HG03571 (cell line): ENCODE measurements around the gene PIPOX.

Experiments used
- ATAC-seq: cut with Tn5 transposase; IDR thresholded peaks from one replicate; pipeline ENCODE4 v1.9.1; 2021; ENCODE audit not compliant: unreplicated experiment

The PIPOX gene

DNA sequence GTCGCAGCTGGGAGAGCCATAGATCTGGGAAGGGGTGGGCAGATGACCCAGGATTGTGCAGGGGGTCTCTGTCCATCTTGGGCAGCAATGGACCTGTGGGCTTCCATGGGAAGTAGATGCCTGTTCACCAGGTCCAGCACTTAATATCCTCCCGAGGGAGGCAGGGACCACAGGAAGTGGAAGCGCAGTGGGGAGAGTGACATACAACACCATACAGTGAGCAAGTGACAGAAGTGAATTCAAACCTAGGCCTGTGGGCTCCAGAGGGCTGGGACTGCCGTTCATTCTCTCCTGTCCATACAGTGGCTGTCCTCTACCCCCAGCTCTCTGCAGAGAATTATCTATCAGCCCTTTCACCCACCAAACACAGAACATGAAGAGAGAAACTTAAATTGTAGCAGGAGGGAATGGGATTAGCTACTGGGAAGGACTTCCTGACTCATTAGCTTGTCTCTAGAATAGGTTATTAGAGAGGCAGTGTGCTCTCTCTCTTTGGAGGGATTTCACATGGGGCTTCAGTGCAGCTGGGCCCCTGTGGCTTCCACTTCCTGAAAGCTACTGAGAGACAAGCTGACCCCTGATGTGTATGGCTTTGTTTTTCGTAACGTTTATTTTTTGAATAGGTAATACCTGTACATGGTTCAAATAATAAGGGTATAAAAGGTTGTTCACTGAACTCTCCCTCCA lies 24.0 kb upstream of the PIPOX start:
- ATAC-seq = no peak

DNA sequence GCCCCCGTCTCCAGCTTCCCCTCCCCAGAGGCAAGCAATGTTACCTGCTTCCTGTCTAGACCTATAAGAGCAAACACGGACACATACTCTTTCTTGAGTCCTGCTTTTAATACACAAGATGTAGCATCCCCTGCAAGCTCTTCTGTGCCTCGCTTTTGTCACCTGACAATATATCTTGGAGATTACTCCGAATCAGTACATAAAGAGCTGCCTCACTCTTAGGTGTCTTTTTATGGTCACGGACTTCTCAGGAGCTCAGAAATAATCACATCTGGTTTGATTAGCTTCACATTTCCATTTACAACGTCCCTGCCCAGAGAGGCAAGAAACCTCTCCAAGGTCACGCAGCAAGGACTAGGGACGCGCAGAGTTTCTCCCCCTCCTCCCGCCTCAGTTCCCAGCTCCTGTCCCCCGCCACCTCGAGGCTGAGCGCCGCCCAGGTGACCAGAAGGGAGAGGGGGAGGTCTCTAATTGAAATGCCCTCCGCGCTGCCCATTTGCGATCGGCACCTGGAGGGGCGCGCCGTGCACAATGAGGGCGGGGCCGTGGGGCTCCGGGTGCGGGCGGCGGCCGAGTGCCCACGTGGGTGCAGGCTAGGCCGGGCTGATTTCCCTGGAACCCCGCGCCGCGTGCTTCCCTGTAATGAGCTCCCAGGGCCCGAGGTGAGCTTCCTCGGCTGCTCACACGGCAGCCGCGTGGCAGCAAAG lies 23.3 kb upstream of the PIPOX start:
- ATAC-seq = no peak

DNA sequence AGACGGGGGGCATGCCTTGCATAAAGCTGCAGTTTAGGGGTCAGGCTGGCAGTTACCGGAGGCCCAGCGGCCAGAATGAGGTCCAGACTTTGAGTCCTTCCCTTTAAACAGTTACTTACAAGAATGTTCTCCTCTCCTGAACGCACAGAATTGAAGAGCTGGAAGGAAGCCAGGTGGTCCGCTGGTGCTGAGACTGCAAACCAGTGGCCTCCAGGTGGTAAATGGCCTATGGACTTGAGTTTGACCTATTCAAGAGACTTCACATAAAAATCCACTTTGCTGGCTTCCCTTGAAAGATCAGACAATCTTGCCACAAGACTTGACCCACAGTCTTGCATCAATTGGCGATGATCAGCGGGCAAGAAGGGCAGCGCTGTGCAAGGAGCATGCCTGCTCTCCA lies 22.4 kb upstream of the PIPOX start:
- ATAC-seq = no peak

DNA sequence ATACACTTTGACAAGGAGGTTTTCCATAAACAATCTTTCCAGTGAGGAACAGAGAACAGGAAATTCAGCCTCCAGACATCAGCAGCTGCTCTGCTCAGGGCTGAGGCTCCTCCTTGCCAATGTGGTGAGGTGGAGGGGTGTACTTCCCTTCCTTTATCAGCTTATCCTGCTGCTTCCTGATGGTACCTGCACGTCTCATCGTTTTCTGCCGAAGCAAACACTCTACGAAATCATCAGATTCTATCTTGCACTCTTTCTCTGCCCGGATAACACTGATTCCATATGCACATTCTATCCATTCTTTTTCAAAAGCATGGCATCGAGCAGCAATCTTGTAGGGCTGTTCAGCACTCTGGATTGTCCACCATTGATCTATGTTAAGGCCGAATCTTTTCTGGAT lies 21.7 kb upstream of the PIPOX start:
- no peak for ATAC-seq

DNA sequence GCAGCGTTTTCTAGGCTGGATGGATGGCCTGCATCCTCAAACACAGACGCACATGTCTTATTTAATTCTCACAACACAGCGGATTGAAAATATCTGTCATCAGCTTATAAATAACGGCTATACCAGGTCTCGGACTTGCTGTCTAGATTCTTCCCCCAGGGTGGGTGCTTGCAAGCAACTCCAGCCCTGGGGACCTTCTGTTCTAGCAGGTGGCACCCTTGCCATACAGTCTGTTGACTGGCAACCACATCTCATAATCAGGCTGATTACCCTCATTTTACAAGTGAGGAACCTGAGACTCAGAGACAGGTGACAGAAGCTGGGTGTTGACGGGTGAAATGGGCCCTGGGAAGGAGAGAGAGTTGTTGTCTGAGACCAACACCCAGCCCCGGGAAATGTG lies 20.9 kb upstream of the PIPOX start:
- ATAC-seq = no peak

DNA sequence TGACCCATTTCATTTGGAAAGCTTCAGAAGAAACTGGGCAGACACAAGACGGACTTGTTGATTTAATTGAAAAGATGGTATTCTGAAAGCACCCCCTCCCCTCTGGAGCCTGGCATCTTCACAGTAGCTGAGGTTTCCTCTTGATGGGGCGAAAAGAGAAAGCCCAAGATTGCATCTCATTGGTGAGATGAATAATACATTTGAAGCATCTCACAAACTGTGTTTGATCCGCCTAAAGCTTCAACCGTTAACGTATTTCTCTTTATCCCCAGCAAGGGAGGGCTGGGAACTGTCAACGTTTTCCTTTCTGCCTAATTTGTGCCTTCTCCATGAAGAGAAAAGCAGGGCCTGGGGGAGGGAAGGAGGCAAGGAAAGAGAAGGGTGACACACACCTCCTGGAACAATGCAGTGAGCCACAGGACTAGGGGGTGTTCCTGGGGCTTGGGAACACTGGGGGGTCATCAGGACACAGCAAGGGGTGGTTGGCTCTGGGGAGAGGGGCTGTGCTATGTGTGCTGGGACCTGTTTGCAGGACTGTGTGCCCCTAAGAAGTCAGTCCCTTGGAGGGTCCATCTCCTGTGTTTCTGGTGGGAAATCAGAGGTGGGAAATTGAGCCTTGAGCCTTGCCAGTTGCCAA lies 18.5 kb upstream of the PIPOX start:
- no peak for ATAC-seq

DNA sequence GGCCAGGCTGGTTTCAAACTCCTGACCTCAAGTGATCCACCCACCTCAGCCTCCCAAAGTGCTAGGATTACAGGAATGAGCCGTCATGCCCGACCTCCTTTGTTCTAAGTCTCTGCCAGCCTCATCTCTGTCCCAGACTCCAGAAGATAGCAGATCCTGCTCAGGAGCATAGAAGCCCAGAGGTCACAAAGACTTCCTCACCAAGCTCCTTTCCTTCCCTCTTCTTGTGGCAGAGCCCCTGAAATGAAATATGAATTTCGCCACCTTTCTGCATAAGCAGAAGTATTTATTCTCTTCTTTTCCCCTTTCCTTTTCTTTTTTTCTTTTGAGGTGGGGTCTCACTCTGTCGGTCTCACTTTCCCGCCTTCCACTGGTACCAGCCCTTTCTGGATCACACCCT lies 11.5 kb upstream of the PIPOX start:
- no peak for ATAC-seq

DNA sequence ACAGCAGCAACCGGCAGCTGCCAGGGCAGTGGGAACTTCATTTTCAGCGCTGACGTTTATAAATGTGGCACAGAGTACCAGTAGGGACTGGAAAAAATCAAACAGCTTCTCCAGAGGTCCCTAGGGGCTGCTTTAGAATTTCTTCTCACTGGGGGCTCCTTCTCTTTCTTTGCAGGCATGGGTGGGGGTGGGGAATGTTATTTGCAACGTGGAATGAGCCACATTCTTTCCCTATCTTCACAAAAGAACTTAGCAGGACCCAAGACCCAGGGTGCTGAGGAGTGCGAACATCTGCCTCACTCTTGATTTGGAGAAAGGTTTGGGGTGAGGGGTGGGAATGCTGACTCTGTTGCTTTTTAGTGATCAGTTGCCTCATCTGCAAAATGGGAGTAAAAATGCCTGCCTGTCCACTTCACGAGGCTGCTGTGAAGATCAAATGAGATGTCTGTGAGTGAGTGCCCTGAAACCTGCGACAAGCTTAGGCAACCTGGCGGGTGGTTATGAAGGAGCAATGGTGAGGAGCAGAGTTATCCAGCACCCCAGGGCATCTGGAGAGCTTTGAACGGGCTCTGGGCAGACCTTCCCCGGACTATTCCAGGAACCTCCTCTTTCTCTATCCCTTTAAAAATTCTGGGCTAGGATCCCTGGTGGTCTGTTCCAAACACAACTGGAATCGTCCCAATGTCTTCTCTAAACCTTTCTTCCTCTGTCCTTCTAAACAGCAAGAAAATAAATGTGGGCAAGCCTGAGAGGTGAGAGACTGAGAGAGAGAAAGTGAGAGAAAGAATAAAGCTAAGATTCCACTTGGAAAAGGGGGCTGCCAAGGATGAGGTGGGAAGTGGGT lies 10.7 kb upstream of the PIPOX start:
- no peak for ATAC-seq

DNA sequence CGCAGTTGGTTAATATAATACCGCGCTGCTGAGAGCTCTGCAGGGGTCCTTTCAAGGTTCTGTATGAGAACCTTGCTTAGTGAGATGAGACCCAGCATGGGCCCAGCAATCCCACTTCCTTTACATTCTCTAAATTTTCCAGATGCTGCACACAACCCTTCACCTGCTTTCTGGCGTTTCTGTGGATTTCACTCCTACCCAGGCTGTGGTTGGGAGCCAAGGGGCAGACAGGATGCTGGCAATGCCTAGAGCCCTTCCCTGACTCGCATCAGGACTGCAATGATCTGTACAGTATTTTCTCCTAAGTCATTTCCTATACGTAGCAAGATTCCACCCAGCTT lies 10.1 kb upstream of the PIPOX start:
- no peak for ATAC-seq

DNA sequence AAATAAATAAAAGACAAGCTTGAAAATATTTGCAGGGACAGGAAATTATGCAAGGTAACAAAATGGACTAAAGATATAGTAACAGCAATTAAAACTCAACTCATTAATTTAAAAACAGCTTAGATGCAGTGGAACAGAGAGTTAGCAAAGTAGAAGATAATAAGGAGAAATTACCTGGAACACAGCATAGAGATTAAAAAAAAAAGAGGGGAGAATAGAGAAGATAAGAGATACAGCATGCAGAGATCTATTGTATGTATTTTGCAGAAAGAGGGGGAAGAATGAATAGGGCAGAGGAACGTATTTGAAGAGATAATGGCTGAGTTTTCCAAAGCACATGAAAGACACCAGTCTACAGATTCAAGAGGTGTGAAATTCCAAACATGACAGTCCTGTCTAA lies 8.4 kb upstream of the PIPOX start:
- no peak for ATAC-seq

DNA sequence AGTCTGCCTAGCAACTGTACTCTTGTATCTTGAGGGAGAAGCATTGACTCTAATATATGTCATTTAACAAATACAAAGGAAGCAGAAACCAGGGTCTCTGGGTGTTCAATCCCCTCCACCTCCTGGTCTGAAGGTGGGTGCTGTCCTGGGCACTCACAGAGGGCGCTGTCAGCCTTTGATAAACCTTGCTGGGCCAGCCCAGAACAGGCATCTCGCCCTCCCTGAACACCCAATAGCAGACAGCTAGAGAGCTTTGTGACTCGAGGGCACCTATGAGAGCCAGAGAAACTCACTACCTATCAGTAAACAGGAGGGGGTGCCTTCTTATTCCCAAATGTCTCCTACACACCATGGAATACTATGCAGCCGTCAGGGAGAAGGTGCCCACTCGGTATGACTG lies 6.4 kb upstream of the PIPOX start:
- ATAC-seq = no peak

DNA sequence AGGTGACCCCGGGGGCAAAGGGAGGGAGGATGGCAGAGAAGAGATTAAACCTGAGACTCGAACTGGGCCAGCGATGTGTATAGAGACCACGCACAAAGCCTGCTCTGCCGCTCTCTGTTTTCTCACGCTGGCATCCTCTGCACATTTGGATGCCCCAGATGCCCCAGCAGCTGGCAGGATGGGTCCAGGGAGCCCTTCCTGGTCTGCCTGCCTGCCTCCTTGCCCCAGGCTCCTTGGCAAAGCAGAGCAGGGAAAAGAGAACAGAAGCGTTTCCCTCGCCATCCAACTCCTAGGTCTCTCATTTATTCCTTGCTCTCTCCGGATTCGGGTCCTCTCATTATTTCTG lies 5.2 kb upstream of the PIPOX start:
- no peak for ATAC-seq

DNA sequence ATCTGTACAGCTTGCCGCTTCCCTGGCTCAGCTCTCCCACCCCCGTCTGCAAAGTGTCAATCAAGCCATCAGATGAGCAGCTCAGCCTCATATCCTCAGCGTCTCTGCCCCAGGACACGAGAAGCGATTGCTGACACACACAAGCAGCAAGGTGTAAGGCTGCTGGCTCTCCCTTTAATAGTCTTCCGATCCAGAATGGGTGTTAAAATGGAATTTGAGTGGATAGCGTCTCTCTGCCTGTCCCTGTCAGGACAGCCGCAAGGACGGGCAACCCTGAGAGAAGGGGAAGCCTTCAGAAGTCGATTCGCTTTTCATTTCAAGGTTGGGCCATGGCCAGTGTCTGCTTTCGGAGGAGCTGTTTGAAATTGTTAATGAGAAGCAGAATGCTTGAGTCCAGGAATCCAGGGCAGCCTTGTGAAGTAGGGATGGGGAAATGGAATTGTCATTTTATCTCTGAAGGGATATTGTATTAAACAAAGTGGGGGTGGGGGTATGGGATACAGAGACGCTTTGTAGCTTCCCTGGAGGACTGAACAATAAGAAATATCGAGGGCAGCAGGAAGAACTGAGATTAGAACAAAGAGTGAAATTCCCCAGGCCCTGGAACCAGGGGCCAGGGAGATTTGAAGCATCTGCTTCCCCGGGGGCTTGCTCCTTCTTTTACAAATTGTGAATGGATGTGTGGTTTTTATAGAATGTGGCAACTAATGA lies 4.7 kb upstream of the PIPOX start:
- ATAC-seq = no peak

DNA sequence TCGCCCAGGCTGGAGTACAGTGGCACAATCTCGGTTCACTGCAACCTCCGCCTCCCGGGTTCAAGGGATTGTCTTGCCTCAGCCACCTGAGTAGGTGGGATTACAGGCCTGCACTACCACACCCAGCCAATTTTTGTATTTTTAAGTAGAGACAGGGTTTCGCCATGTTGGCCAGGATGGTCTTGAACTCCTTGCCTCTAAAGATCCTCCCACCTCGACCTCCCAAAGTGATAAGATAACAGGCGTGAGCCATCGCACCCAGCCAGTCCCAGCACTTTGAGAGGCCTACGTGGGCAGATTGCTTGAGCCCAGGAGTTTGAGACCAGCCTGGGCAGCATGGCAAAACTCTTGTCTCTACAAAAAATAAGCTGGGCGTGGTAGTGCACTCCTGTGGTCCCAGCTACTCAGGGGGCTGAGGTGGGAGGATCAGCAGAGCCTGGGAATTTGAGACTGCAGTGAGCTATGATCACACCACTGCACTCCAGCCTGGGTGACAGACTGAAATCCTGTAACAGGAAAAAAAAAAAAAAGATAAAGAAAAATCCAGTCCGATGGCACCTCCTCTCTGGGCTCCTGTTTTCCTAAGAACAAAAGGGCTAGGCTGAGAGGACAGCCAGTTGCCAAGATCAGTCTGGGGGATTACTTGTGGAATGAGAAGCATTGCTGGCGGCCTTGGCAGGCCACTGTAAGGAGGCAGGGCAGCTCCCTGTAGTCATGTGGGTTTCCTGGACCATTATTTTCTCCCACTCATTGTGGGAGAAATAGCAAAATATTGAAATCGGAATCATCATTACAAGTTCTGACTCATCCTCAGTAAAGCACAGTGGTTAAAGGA lies 3.0 kb upstream of the PIPOX start:
- no peak for ATAC-seq

DNA sequence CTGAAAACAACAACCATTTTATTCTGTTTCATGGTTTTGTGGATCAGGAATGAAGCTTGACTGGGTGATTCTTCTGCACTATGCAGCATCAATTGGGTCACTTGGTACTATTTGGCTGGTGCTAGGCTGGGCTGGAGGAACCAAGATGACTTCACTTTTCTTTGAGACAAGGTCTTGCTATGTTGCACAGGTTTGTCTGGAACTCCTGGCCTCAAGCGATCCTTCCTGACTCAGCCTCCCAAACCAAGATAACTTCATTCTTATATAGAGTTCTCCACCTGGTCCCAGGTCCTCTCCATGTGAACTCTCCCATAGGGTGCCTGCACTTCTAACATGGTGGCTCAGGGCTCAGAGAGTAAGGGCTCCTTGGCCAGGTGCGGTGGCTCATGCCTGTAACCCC lies 1.9 kb upstream of the PIPOX start:
- no peak for ATAC-seq

DNA sequence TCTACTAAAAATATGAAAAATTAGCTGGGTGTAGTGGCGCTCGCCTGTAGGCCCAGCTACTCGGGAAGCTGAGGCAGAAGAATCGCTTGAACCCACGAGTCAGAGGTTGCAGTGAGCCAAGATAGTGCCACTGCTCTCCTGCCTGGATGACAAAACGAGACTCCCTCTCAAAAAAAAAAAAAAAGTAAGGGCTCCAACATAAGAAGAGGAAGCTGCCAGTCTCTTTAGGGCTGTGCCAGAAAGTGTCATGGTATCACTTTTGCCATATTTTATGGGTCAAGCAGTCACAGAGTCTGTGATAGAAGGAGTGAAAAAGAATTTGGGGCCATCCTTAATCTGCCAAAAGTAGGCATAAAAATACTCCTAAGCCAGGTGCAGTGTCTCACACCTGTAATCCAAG lies 1.4 kb upstream of the PIPOX start:
- ATAC-seq = no peak

DNA sequence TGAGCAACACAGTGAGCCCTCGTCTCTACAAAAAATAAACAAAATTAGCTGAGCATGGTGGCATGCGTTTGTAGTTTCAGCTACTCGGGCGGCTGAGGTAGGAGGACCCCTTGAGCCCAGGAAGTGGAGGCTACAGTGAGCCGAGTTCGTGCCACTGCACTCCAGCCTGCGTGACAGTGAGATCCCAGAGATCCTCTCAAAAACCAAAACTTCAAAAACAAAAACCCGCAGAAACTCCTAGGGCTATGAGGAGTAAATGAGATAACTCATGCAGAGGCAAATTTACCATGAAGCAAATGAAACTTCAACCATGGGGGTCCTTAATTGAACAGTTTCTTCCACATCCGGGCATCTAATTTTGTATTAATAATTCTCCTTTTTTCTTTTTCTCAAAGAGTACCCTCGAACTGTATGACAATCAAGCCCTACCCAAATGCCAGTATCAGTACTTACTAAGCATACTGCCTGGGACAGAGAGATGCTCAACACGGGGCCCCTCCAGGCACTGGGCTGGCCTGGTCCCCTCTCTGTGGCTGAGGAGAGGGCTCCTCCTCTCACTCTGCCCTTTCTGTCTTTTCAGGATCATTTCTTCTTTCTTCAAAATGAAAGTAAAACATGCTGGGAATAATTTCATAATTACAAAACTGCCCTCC lies 789 bp upstream of the PIPOX start:
- no peak for ATAC-seq

DNA sequence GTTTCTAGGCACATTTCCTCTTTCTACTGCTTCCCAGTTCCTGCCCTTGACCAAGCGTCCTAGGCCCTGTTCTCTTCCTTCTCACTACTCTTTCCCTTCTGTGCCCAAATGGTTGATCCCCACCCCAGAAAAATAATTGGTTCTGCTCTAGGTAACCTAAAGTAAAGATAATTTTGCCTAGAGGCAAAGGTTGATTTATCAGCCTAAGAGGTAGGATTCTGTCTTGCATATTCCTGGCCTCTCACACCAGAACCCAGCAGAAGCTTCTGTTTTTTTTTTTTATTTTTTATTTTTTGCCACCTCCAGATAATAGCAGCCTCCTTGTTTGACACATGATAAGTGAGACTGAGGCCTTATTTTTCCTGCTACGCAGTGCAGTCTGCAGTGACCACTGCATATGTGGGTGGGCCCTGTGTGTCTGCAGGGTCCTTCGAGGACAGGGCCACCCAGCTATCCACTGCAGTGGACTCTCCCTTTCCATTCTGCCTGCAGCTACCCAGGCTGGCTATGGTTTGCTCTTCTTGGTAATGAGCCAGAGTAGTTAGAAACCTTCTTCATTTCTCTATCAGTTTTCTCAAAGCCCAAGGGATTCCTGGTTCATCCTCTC lies 701 bp downstream of the PIPOX start:
- ATAC-seq = no peak

DNA sequence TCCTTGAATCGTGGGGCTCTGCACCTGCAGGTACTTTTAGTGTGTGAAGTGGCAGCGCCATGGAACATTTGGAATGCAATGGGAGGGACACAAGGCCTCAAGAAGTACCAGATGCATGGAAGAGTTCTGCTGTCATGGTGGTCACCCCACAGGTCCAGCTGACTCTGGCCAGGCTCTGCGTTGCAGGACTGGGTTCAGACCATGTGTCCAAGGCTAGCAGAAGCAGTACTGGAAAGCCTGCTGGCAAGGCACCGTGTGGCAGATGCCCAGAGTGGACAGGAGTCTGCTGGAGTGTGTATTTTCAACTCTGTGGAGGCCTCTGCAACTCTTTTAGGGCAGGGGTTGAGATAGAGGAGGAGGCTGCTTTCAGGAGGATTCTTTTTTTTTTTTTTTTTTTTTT lies 2.1 kb downstream of the PIPOX start:
- ATAC-seq = no peak
